K562 (cell line): Measurements from ENCODE around the gene SOST. TPM values are rescaled to one million over a fixed set of nuclear protein-coding genes. Genes with fewer than 3 reads are reported as not detected.

Source experiments
- ATAC-seq: fragments of 200-7000 bp; cut with Tn5 transposase; 3 replicates; pipeline ENCODE4 v1.9.1; 2020; ENCODE audit warnings: moderate library complexity
- BruUV-seq: library from RNA; stranded (reverse); fragments of 400-500 nt; replicated peaks from 2 replicates; lab custom pipeline; 2021; lab: Mats Ljungman, UMichigan
- CTCF ChIA-PET: fragments of 300-600 bp; formaldehyde crosslinking; extraction: SDS; loops from one replicate; lab custom pipeline; 2021; ENCODE audit warnings: low intra/inter-chr PET ratio; lab: Yijun Ruan, JAX
- POLR2A ChIA-PET: fragments of 300-600, 350-650 bp; sonication (Branson Sonifier 250); formaldehyde crosslinking; extraction: SDS; loops from one replicate; lab custom pipeline; 2021; ENCODE audit warnings: antibody characterized with exemption, inconsistent platforms; lab: Yijun Ruan, JAX
- DNase-seq, 4 experiments: peaks; one replicate each; pipeline versions ENCODE4 v3.0.0 to v3.0.0-alpha.2; 2011 to 2018; ENCODE audit warnings: low spot score in 3 of 4, mixed read lengths in 3 of 4; ENCODE audit errors: extremely low read depth in 1 of 4
- FAIRE-seq: peaks from 2 replicates; lab custom pipeline; 2011; peaks lifted over from hg19 to GRCh38; lab: Jason Lieb, UNC
- H2AFZ ChIP-seq: 2 replicates; pipeline ENCODE4 v1.6.0; 2011; ENCODE audit warnings: low read depth, low read length, control low read depth, inconsistent platforms
- H3K27ac ChIP-seq: fragments of 200-600 bp; 3 replicates; pipeline ENCODE4 v1.8.0; 2011; ENCODE audit warnings: low read depth, mild to moderate bottlenecking, control low read depth, inconsistent platforms, low read length, moderate library complexity, mixed read lengths; ENCODE audit errors: extremely low read depth
- H3K27me3 ChIP-seq, 2 experiments: fragments of 300-600 bp in 1 of 2; 2 replicates in 1 of 2; 3 replicates in 1 of 2; pipeline versions ENCODE4 v1.6.0 to v1.8.0; 2011; ENCODE audit warnings: inconsistent platforms in 2 of 2, low read length in 2 of 2, mild to moderate bottlenecking in 1 of 2, mixed read lengths in 1 of 2, moderate library complexity in 1 of 2; ENCODE audit not compliant: control insufficient read depth in 2 of 2, insufficient read depth in 2 of 2
- H3K36me3 ChIP-seq: fragments of 300-600 bp; 3 replicates; pipeline ENCODE4 v1.8.0; 2011; ENCODE audit warnings: mild to moderate bottlenecking, low read length, inconsistent platforms; ENCODE audit not compliant: control insufficient read depth, insufficient read depth
- H3K4me1 ChIP-seq, 2 experiments: fragments of 200-600 bp in 1 of 2; replicated peaks in 1 of 2; 2 replicates in 1 of 2; 3 replicates in 1 of 2; pipeline versions ENCODE4 v1.5.1 to v1.8.0; 2011; ENCODE audit warnings: inconsistent platforms in 2 of 2, low read length in 2 of 2, mild to moderate bottlenecking in 1 of 2, mixed read lengths in 1 of 2, moderate library complexity in 1 of 2; ENCODE audit not compliant: control insufficient read depth in 2 of 2, insufficient read depth in 2 of 2
- H3K4me2 ChIP-seq: 2 replicates; pipeline ENCODE4 v1.6.1; 2011; ENCODE audit warnings: low read length, control low read depth, inconsistent platforms, mixed read lengths; ENCODE audit not compliant: insufficient read depth
- H3K4me3 ChIP-seq: fragments of 200-600 bp; sonication (generic), shearing (Covaris generic); 2 replicates; pipeline ENCODE4 v1.5.1; 2016; ENCODE audit warnings: control low read depth, inconsistent platforms
- H3K79me2 ChIP-seq: fragments of 200-600 bp; 3 replicates; pipeline ENCODE4 v1.8.0; 2011; ENCODE audit warnings: low read length, inconsistent platforms; ENCODE audit not compliant: control insufficient read depth, insufficient read depth
- H3K9ac ChIP-seq, 2 experiments: 2 replicates each; pipeline versions ENCODE4 v1.6.0 to v1.6.1; 2011; ENCODE audit warnings: low read depth in 2 of 2, low read length in 2 of 2, control low read depth in 1 of 2, inconsistent platforms in 1 of 2, mild to moderate bottlenecking in 1 of 2, mixed read lengths in 1 of 2; ENCODE audit not compliant: insufficient read depth in 1 of 2
- H3K9me1 ChIP-seq: one replicate; pipeline ENCODE4 v1.6.0; 2011; ENCODE audit warnings: inconsistent platforms, mild to moderate bottlenecking, low read length, moderate library complexity; ENCODE audit not compliant: control insufficient read depth, insufficient read depth
- H3K9me3 ChIP-seq: replicated peaks from 2 replicates; pipeline ENCODE4 v1.5.1; 2011; ENCODE audit warnings: low read depth, low read length, inconsistent platforms; ENCODE audit not compliant: control insufficient read depth, insufficient read depth
- H4K20me1 ChIP-seq: replicated peaks from 2 replicates; pipeline ENCODE4 v1.6.1; 2011; ENCODE audit warnings: low read length, inconsistent platforms, mixed read lengths; ENCODE audit not compliant: control insufficient read depth, insufficient read depth
- ATF1 ChIP-seq, 2 experiments: fragments of 450-650 bp in 1 of 2; IDR thresholded peaks; 2 replicates each; pipeline ENCODE4 v1.6.1; 2016; ENCODE audit warnings: missing compliant biosample characterization in 1 of 2, missing genetic modification characterization in 1 of 2
- FOSL1 ChIP-seq: fragments of 200-800 bp; sonication (Bioruptor generic); conservative IDR thresholded peaks from 2 replicates; pipeline ENCODE4 v1.6.1; 2016; ENCODE audit warnings: missing genetic modification characterization, missing compliant biosample characterization
- MYBL2 ChIP-seq, 2 experiments: fragments of 450-650 bp in 1 of 2; sonication (generic) in 1 of 2; formaldehyde crosslinking in 1 of 2; IDR thresholded peaks; 2 replicates each; pipeline versions ENCODE4 v1.6.1 to v1.8.1; 2017 to 2022; ENCODE audit warnings: borderline replicate concordance in 1 of 2, inconsistent platforms in 1 of 2, low read depth in 1 of 2, mild to moderate bottlenecking in 1 of 2, missing genetic modification reagents in 1 of 2, moderate library complexity in 1 of 2
- NFRKB ChIP-seq: fragments of 450-650 bp; IDR thresholded peaks from 2 replicates; pipeline ENCODE4 v1.6.1; 2016; ENCODE audit warnings: low read depth
- NR4A1 ChIP-seq, 2 experiments: fragments of 250-450 bp in 1 of 2; fragments of 450-650 bp in 1 of 2; sonication (Bioruptor Pico) in 1 of 2; IDR thresholded peaks; 2 replicates each; pipeline versions ENCODE4 v1.4.0 to v1.6.1; 2016 to 2020; ENCODE audit warnings: mild to moderate bottlenecking in 2 of 2, missing compliant biosample characterization in 1 of 2, missing genetic modification characterization in 1 of 2, moderate library complexity in 1 of 2
- PML ChIP-seq: IDR thresholded peaks from 2 replicates; pipeline ENCODE4 v1.6.1; 2012; ENCODE audit warnings: low read length, inconsistent platforms
- POLR2A ChIP-seq: fragments of 450-650 bp; conservative IDR thresholded peaks from 2 replicates; pipeline ENCODE4 v1.6.1; 2016
- RFX1 ChIP-seq: fragments of 450-650 bp; IDR thresholded peaks from 2 replicates; pipeline ENCODE4 v1.6.1; 2016; ENCODE audit warnings: mild to moderate bottlenecking, moderate library complexity
- SAP30 ChIP-seq: fragments of 200-600 bp; sonication (generic); IDR thresholded peaks from 2 replicates; pipeline ENCODE4 v1.6.1; 2012; ENCODE audit warnings: borderline replicate concordance, low read depth, mild to moderate bottlenecking, moderate library complexity, low read length, control low read depth, inconsistent platforms; ENCODE audit not compliant: insufficient read depth, poor library complexity, severe bottlenecking
- SMARCA4 ChIP-seq: fragments of 450-650 bp; IDR thresholded peaks from 2 replicates; pipeline ENCODE4 v1.6.1; 2016
- SP1 ChIP-seq: sonication (generic); formaldehyde crosslinking; IDR thresholded peaks from 2 replicates; pipeline ENCODE4 v1.8.1; 2022; ENCODE audit warnings: mild to moderate bottlenecking, missing genetic modification reagents
- SRF ChIP-seq, 2 experiments: fragments of 250-450, 450-650 bp in 1 of 2; sonication (Bioruptor Pico) in 1 of 2; sonication (generic) in 1 of 2; formaldehyde crosslinking; IDR thresholded peaks; 2 replicates each; pipeline versions ENCODE4 v1.5.0 to v1.5.1; 2020 to 2022; ENCODE audit warnings: mild to moderate bottlenecking in 1 of 2, missing genetic modification reagents in 1 of 2
- ZNF280A ChIP-seq: fragments of 450-650 bp; IDR thresholded peaks from 2 replicates; pipeline ENCODE4 v1.6.1; 2018; ENCODE audit warnings: mild to moderate bottlenecking, low read depth; ENCODE audit not compliant: partially characterized antibody
- WGBS: fragments of 100-300 bp; shearing (Covaris generic); methylation state at CpG from one replicate; pipeline ENCODE4 v1.1.6; 2016; ENCODE audit warnings: low coverage, mixed read lengths; ENCODE audit not compliant: insufficient coverage; ENCODE audit errors: missing lambda C conversion rate; 5-methylcytosine and 5-hydroxymethylcytosine counted together
- in situ Hi-C: fragments of 300-500 bp; cut with MboI; formaldehyde crosslinking; loops from 4 replicates; pipeline ENCODE4 v1.15.0; 2018; ENCODE audit warnings: inconsistent platforms, mixed read lengths
- intact Hi-C: fragments of 100-400 bp; cut with micrococcal nuclease; formaldehyde crosslinking; loops from 2 replicates; pipeline ENCODE4 v1.14.2; 2022
- polyA plus RNA-seq, 8 experiments: library from polyadenylated mRNA; depleted of rRNA in 4 of 8; stranded (reverse) in 5 of 8; unstranded in 3 of 8; fragments of >200 nt; fragmentation: Nextera tagmentation in 2 of 8; fragmentation: Illumina TruSeq in 1 of 8; extraction: Ambion mirVana in 2 of 8; extraction: Trizol in 1 of 8; gene quantifications; 2 replicates each; pipeline versions ENCODE4 v1.2.1 to v1.2.3, GENCODE V29; 2011 to 2014; ENCODE audit warnings: inconsistent platforms in 1 of 8, missing spikeins in 1 of 8
- total RNA-seq, 7 experiments: library from RNA; depleted of rRNA in 6 of 7; stranded (reverse); fragments of >200 nt in 6 of 7; fragmentation: Illumina TruSeq in 2 of 7; extraction: Trizol in 2 of 7; gene quantifications; 2 replicates each; pipeline versions ENCODE4 v1.2.1 to v1.2.3, GENCODE V29; 2011 to 2021; ENCODE audit warnings: low replicate concordance in 1 of 7

The SOST gene
- total and polyA plus RNA-seq, 9 of the 15 experiments (the other 6 are each of a cell fraction or from before 2014, with no cell fraction given): not detected

GRCh38 chr17:43753493-43754129 is 5.0 kb downstream of the SOST start (continued):
- TF ChIP-seq SAP30 (no peak), FOSL1 (peak; percentile 48), ATF1 (CRISPR knock-in tag; IDR thresholded peaks at IDR 0.05) (no peak), ATF1 (tag; IDR thresholded peaks at IDR 0.05) (peak; percentile 85)
- TF ChIP-seq, all 486 proteins: peak for 21

- Histone ChIP-seq H3K9me3 (no peaks in the 10 kb centered on the region), H3K27me3 (peaks cover 25 to 59% of the 10 kb centered on the region in 2 experiments; a peak in 4 of 5 replicates), H3K9ac (no peak overlapping the region), H4K20me1 (no peaks in the 10 kb centered on the region), H3K4me3 (no peak overlapping the region)
- ATAC-seq (no peak), FAIRE-seq (no peak)
- 5% methylated on average over 5 of the region's 5 CpGs for WGBS
- CTCF ChIA-PET: no interaction called here
- POLR2A ChIA-PET: interaction anchor here (0.7 to 0.9 kb wide), 3 partner anchors 12 to 33 kb away, joined by 3 read pairs; no protein-coding TSS in a partner anchor
- intact Hi-C loops: no loop called here
- TF ChIP-seq PML (no peak), MYBL2 (IDR thresholded peaks at IDR 0.05; ENCODE audit: low read depth) (no peak), MYBL2 (CRISPR knock-in tag; IDR thresholded peaks at IDR 0.05; ENCODE audit: borderline replicate concordance) (no peak), NFRKB (no peak), SRF (CRISPR knock-in tag; IDR thresholded peaks at IDR 0.05) (no peak), SP1 (CRISPR knock-in tag) (no peak), POLR2A (no peak), SMARCA4 (no peak), ZNF280A (no peak), RFX1 (no peak), NR4A1 (CRISPR knock-in tag; IDR thresholded peaks at IDR 0.05) (no peak), NR4A1 (tag; IDR thresholded peaks at IDR 0.05) (no peak)
- TF ChIP-seq, all 486 proteins: peak for 0
- no peaks in the 10 kb centered on the region for H3K36me3 ChIP-seq
- H3K4me2 ChIP-seq: no peak overlapping the region
- H3K79me2 ChIP-seq: no peaks in the 10 kb centered on the region
- BruUV-seq: no TSS peak
- H3K9me1 ChIP-seq: no peaks in the 10 kb centered on the region
- H3K27ac ChIP-seq: no peak overlapping the region
- in situ Hi-C loops: no loop called here
- no peak overlapping the region for H2AFZ ChIP-seq
- no peak for DNase-seq
- H3K4me1 ChIP-seq: peaks cover 0 to 2% of the 10 kb centered on the region in 2 experiments; a peak in 1 of 5 replicates
Measured at GRCh38 chr17:43750153-43750552, 8.4 kb downstream of the SOST start.
